ENCODE measurements around the gene MYRFL. TPM values are rescaled to one million over a fixed set of nuclear protein-coding genes. Genes with fewer than 3 reads are reported as not detected.
A peak's percentile ranks its signal among the peaks of the same experiment; 100 is the strongest.

Gene MYRFL
- total RNA-seq, 2 donors from 2014 or later: 0.37 to 0.45 TPM

DNA sequence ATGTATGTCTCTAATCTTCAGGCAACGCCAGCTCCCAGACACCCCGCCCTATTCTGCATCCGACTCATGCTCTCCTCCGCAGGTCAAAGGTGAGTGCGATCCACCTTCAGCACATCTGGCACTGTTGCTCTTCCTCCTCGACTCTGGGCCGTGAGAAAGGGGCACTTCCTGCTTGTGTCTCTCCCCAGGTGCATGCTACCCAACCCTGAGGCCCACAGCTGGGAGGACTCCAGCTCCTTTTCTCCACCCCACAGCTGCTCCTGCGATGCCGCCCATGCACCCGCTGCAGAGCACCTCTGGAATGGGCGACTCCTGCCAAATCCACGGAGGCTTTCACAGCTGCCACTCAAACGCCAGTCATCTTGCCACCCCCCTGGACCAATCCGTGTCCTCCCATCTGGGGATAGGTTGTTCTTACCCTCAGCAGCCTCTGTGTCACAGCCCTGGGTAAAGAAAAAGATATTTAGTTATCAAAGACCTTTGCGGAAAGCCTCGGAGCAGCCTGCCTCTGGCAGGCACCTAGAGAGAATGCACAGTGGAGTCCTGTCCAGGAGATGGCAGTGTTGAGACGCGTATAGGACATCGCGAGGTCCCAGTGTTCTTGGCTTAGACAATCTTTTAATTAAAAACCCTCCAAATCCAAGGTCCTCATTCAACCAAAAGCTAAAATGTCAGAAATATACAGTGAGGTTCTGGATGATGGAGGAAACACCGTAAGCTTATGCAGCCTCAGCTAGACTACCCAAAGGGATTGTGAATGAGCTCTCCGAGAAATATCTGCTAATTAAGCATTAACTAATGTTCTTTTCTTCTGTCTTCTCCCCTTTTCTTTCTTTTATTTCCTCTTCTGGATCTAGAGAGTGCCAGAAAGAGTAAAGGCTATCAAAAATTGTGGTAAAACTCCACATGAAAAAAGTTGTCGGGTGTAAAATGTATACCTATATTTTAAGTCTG is 54.3 kb downstream of the MYRFL start:
- TF ChIP-seq, protein P1, sequence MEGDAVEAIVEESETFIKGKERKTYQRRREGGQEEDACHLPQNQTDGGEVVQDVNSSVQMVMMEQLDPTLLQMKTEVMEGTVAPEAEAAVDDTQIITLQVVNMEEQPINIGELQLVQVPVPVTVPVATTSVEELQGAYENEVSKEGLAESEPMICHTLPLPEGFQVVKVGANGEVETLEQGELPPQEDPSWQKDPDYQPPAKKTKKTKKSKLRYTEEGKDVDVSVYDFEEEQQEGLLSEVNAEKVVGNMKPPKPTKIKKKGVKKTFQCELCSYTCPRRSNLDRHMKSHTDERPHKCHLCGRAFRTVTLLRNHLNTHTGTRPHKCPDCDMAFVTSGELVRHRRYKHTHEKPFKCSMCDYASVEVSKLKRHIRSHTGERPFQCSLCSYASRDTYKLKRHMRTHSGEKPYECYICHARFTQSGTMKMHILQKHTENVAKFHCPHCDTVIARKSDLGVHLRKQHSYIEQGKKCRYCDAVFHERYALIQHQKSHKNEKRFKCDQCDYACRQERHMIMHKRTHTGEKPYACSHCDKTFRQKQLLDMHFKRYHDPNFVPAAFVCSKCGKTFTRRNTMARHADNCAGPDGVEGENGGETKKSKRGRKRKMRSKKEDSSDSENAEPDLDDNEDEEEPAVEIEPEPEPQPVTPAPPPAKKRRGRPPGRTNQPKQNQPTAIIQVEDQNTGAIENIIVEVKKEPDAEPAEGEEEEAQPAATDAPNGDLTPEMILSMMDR (IDR thresholded peaks at IDR 0.05): peak; percentile 85
- peak; percentile 82 for DNase-seq
- Histone ChIP-seq H3K4me1 (no peaks in the 10 kb centered on the region), H3K9me3 (no peaks in the 10 kb centered on the region), H3K36me3 (no peaks in the 10 kb centered on the region), H3K4me3 (peak overlapping the region; percentile 14), H3K27me3 (no peaks in the 10 kb centered on the region), H3K9ac (ENCODE audit: low read depth in 2 of 2, low read length in 2 of 2) (no peak overlapping the region), H3K27ac (no peak overlapping the region)
- intact Hi-C loops (cut with DNase I): loop anchor here (5.0 kb wide), 1 partner anchor 838 kb away; no protein-coding TSS in a partner anchor

DNA sequence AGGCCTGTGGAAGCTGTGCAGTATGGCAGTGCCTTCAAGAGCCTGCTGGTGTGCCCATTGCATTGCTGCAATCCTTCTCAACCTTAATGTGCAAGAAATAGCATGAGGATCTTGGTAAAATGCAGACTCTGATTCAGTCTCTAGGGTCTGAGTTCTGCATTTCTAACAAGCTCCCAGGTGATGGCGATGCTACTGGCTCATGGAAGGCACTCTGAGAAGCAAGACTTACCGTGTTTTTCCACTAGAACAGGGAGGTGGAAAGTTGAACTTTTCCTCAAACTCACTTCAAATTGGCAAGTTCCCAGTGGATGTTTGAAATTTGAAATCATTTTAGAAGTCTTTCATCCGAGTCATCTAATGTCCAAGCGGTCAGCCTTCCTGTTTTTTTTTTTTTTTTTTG is 55.5 kb downstream of the MYRFL start:
- Histone ChIP-seq H3K9ac (ENCODE audit: low read depth in 2 of 2, low read length in 2 of 2) (no peak overlapping the region), H3K27me3 (no peaks in the 10 kb centered on the region), H3K9me3 (no peaks in the 10 kb centered on the region), H3K36me3 (no peaks in the 10 kb centered on the region), H3K27ac (no peak overlapping the region), H3K4me1 (no peaks in the 10 kb centered on the region), H3K4me3 (no peak overlapping the region)
- intact Hi-C loops (cut with DNase I): loop anchor here (5.0 kb wide), 2 partner anchors 697 to 852 kb away; no protein-coding TSS in a partner anchor
- DNase-seq: no peak
- TF ChIP-seq, protein P1 (IDR thresholded peaks at IDR 0.05): no peak

DNA sequence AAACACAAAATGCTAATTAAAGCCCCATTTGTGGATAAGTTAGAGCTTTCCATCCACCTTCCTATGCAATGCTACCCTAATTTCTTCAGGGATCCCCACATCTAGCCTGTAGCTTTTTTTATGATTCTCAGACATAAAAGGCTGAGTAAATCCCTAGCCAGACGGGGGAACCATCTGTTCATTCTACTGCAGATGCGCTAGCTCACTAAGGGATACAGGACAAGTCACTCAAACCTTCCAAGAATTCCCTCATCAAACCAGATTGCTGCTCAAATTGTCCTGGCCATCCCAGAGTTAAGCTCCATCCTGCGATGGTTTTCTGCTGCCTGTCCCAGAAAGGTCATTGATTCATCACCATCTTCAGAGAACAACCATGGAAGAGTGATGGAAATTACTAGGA is 56.7 kb downstream of the MYRFL start:
- H3K36me3 ChIP-seq: no peaks in the 10 kb centered on the region
- H3K4me3 ChIP-seq: no peak overlapping the region
- H3K27ac ChIP-seq: no peak overlapping the region
- TF ChIP-seq, protein P1 (IDR thresholded peaks at IDR 0.05): no peak
- no peaks in the 10 kb centered on the region for H3K27me3 ChIP-seq
- intact Hi-C loops (cut with DNase I): loop anchor here (5.0 kb wide), 2 partner anchors 696 to 851 kb away; no protein-coding TSS in a partner anchor
- DNase-seq: no peak
- H3K9ac ChIP-seq (ENCODE audit: low read depth in 2 of 2, low read length in 2 of 2): no peak overlapping the region
- no peaks in the 10 kb centered on the region for H3K4me1 ChIP-seq
- no peaks in the 10 kb centered on the region for H3K9me3 ChIP-seq

DNA sequence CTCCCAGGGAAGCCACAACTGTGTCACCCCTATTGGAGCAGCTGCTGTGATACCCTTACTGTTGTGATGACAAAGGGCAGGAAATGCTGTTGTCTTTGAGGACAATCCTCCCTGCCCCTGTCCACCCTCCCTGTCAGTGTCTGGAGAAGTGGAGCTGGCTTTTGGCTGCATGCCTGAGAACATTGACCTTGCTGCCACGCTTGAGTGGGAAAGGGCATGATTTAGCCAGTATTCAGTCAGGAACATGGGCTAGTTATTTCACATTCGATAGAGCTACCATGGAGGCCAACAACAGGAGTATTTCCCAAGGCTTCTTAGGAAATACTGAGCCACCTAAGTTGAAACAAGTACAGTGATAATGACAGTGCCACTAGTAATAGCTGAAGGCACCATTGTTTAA is 59.4 kb downstream of the MYRFL start:
- no peaks in the 10 kb centered on the region for H3K4me1 ChIP-seq
- DNase-seq: no peak
- no peaks in the 10 kb centered on the region for H3K9me3 ChIP-seq
- TF ChIP-seq, protein P1 (IDR thresholded peaks at IDR 0.05): no peak
- no peak overlapping the region for H3K9ac ChIP-seq (ENCODE audit: low read depth in 2 of 2, low read length in 2 of 2)
- H3K36me3 ChIP-seq: no peaks in the 10 kb centered on the region
- no peak overlapping the region for H3K4me3 ChIP-seq
- no peaks in the 10 kb centered on the region for H3K27me3 ChIP-seq
- H3K27ac ChIP-seq: no peak overlapping the region
- intact Hi-C loops (cut with DNase I): loop anchor here (5.0 kb wide), 2 partner anchors 693 to 848 kb away; no protein-coding TSS in a partner anchor

DNA sequence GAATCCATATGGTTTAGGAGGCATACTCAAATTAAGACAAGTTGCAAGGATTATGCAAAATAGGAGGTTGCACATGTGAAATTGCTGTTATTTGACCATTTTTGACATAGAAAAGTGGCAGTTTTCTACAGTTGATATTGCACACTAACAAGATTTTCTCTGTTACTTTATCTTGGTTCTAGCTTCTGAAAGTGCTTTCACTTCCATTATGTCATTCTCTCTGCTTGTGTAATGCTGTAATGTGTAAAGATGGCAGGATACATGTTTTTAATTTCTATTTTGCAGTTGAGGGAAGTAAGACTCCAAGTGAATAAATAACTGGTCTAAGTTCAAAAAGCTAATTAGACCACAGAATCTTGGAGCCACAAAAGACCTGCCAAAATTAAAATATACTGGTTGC is 60.6 kb downstream of the MYRFL start:
- TF ChIP-seq, protein P1 (IDR thresholded peaks at IDR 0.05): no peak
- Histone ChIP-seq H3K27ac (no peak overlapping the region), H3K4me3 (no peak overlapping the region), H3K4me1 (no peaks in the 10 kb centered on the region), H3K9me3 (no peaks in the 10 kb centered on the region), H3K27me3 (no peaks in the 10 kb centered on the region), H3K9ac (ENCODE audit: low read depth in 2 of 2, low read length in 2 of 2) (no peak overlapping the region), H3K36me3 (no peaks in the 10 kb centered on the region)
- no peak for DNase-seq
- intact Hi-C loops (cut with DNase I): no loop called here
